Small intestine (tissue), 7 donors: ENCODE measurements around the gene GJA3. TPM values are rescaled to one million over a fixed set of nuclear protein-coding genes. Genes with fewer than 3 reads are reported as not detected.
A peak's percentile ranks its signal among the peaks of the same experiment; 100 is the strongest.

Source experiments
- DNase-seq, 2 donors: peaks; one replicate each; pipeline versions ENCODE4 v3.0.0 to v3.0.0-alpha.2; 2013
- FAIRE-seq: peaks from 2 replicates; lab custom pipeline; 2012; peaks lifted over from hg19 to GRCh38; lab: Jason Lieb, UNC
- H3K27ac ChIP-seq, 3 donors: one replicate each; pipeline ENCODE4 v1.5.1; 2013; ENCODE audit warnings: low read length in 2 of 3, mild to moderate bottlenecking in 2 of 3, control low read depth in 1 of 3, inconsistent platforms in 1 of 3, low read depth in 1 of 3, moderate library complexity in 1 of 3
- H3K27me3 ChIP-seq, 3 donors: one replicate each; pipeline ENCODE4 v1.6.1; 2013; ENCODE audit warnings: low read length in 3 of 3, inconsistent platforms in 1 of 3; ENCODE audit not compliant: control insufficient read depth in 3 of 3, insufficient read depth in 3 of 3
- H3K36me3 ChIP-seq, 3 donors: one replicate each; pipeline ENCODE4 v1.6.1; 2013; ENCODE audit warnings: low read length in 3 of 3, inconsistent platforms in 1 of 3, low read depth in 1 of 3, mild to moderate bottlenecking in 1 of 3, moderate library complexity in 1 of 3; ENCODE audit not compliant: control insufficient read depth in 3 of 3, insufficient read depth in 2 of 3
- H3K4me1 ChIP-seq, 3 donors: one replicate each; pipeline ENCODE4 v1.6.1; 2013; ENCODE audit warnings: low read length in 2 of 3, inconsistent platforms in 1 of 3, low read depth in 1 of 3, mild to moderate bottlenecking in 1 of 3, moderate library complexity in 1 of 3; ENCODE audit not compliant: control insufficient read depth in 3 of 3, insufficient read depth in 2 of 3
- H3K4me3 ChIP-seq, 3 donors: one replicate each; pipeline ENCODE4 v1.5.1; 2013; ENCODE audit warnings: low read length in 3 of 3, control low read depth in 1 of 3, inconsistent platforms in 1 of 3, low read depth in 1 of 3, mild to moderate bottlenecking in 1 of 3, moderate library complexity in 1 of 3
- H3K9me3 ChIP-seq, 2 donors: one replicate each; pipeline ENCODE4 v1.6.1; 2013; ENCODE audit warnings: low read depth in 1 of 2, low read length in 1 of 2; ENCODE audit not compliant: control insufficient read depth in 2 of 2, insufficient read depth in 1 of 2
- WGBS, 3 donors: extraction: QIAGEN DNeasy Blood & Tissue Kit; methylation state at CpG; one replicate each; pipeline ENCODE4 v1.1.7; 2013; 5-methylcytosine and 5-hydroxymethylcytosine counted together
- polyA plus RNA-seq, 4 donors: library from polyadenylated mRNA; stranded (reverse) in 3 of 4; unstranded in 1 of 4; fragments of 200-250 nt in 3 of 4; fragments of 120-200 nt in 1 of 4; gene quantifications; one replicate each; pipeline versions ENCODE4 v1.2.1 to v1.2.3, GENCODE V29; 2013
- donor health status: healthy with polysubstance abuse.
- donor health status: control.
- donor health status: control.
- donor health status: Bipolar disorder and iron deficiency.
- donor health status: healthy.

GJA3 gene
- polyA plus RNA-seq, 4 donors, result 0.01 TPM; not detected in 2

DNA sequence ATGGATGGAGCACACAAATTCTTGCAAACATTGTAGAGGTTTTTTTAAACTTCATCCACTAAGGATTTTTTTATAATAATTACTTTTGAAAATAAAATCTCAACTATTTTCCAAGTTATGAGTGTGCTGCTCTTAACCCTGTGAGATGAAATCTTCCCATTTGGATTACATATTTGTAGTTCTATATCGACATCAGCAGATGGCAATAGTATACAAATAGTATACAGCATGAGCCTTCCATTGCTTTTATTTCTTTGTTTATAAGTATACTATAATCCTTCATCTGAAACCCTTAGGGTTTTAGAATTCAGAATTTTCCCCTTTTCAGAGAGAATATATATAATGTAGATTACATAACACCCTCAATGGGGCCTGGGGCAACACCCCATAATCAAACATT is 70.5 kb downstream of the GJA3 start:
- peak; percentile 57 for FAIRE-seq

More for the DNA sequence above, 70.5 kb downstream of the GJA3 start:
- H3K27ac ChIP-seq, result no peak overlapping the region
- no peak overlapping the region for H3K4me3 ChIP-seq
- H3K9me3 ChIP-seq, result no peaks in the 10 kb centered on the region
- no peak for DNase-seq
- no peaks in the 10 kb centered on the region for H3K27me3 ChIP-seq
- WGBS, 3 donors, result 37 to 51% (median 48%) methylated on average over 1 of the region's 1 CpG
- H3K36me3 ChIP-seq, result peaks cover 0 to 2% (median 0%) of the 10 kb centered on the region in 3 donors
- no peaks in the 10 kb centered on the region for H3K4me1 ChIP-seq

Other genes with a start within 250 kb of the GJA3 start
- 10 to 100 TPM; 13.2 to 52.3 (median 17.9) TPM for gene ZMYM2, start 202.3 kb downstream of the GJA3 start, polyA plus RNA-seq
- 10 to 100 TPM in 1 of 4 donors, 1 to 10 TPM in 3; 3.6 to 15.9 (median 9.2) TPM for gene GJB2, start 31.9 kb upstream of the GJA3 start, polyA plus RNA-seq
- gene GJB6, start 71.3 kb upstream of the GJA3 start, polyA plus RNA-seq, result under 1 TPM in 2 of 4 donors, not detected in 2; 0.12 to 0.27 TPM